HG03175 (cell line): Measurements from ENCODE around the gene NTN4.
A peak's percentile ranks its signal among the peaks of the same experiment; 100 is the strongest.
"Not testable (repeated sequence)": the region's sequence is repeated elsewhere in the genome, so short reads cannot be mapped to it uniquely, and the experiment has no call there.

Experiments
- ATAC-seq: cut with Tn5 transposase; IDR thresholded peaks from one replicate; pipeline ENCODE4 v1.9.1; 2021; ENCODE audit warnings: mild to moderate bottlenecking, moderate library complexity; ENCODE audit not compliant: unreplicated experiment

The NTN4 gene

GRCh38 chr12:95756362-95756761 is 34.2 kb downstream of the NTN4 start:
- ATAC-seq: no peak

- ATAC-seq: no peak
These were observed 35.2 kb downstream of the NTN4 start for GRCh38 chr12:95755261-95755865.

GRCh38 chr12:95746062-95746461 is 44.5 kb downstream of the NTN4 start:
- ATAC-seq: not testable (repeated sequence)

GRCh38 chr12:95742586-95742985 is 48.0 kb downstream of the NTN4 start:
- ATAC-seq: no peak

- no peak for ATAC-seq
These were observed 48.9 kb downstream of the NTN4 start for GRCh38 chr12:95741635-95742034.

GRCh38 chr12:95740751-95741150 is 49.8 kb downstream of the NTN4 start:
- ATAC-seq: no peak

GRCh38 chr12:95739561-95740313 is 50.8 kb downstream of the NTN4 start:
- no peak for ATAC-seq

GRCh38 chr12:95738024-95738611 is 52.4 kb downstream of the NTN4 start:
- ATAC-seq: no peak

- no peak for ATAC-seq
These were observed 53.9 kb downstream of the NTN4 start for GRCh38 chr12:95736631-95737030.

- ATAC-seq: not testable (repeated sequence)
These were observed 54.8 kb downstream of the NTN4 start for GRCh38 chr12:95735728-95736127.

- ATAC-seq: no peak
These were observed 57.3 kb downstream of the NTN4 start for GRCh38 chr12:95733141-95733825.

- ATAC-seq: peak; percentile 87
These were observed 59.0 kb downstream of the NTN4 start for GRCh38 chr12:95731519-95731958.

- no peak for ATAC-seq
These were observed 60.1 kb downstream of the NTN4 start for GRCh38 chr12:95730457-95730856.

- ATAC-seq: no peak
These were observed 63.7 kb downstream of the NTN4 start for GRCh38 chr12:95726903-95727302.

- no peak for ATAC-seq
These were observed 65.8 kb downstream of the NTN4 start for GRCh38 chr12:95724767-95725166.

- ATAC-seq: peak; percentile 68
These were observed 66.7 kb downstream of the NTN4 start for GRCh38 chr12:95723693-95724384.

GRCh38 chr12:95721320-95721719 is 69.2 kb downstream of the NTN4 start:
- ATAC-seq: no peak

GRCh38 chr12:95720146-95720545 is 70.4 kb downstream of the NTN4 start:
- no peak for ATAC-seq

GRCh38 chr12:95718772-95719171 is 71.8 kb downstream of the NTN4 start:
- no peak for ATAC-seq

- ATAC-seq: no peak
These were observed 72.5 kb downstream of the NTN4 start for GRCh38 chr12:95718006-95718431.
